DND-41 (cell line): ENCODE results near the gene ATP6V1B1.

Experiments
- CTCF ChIP-seq: IDR thresholded peaks from 2 replicates; pipeline ENCODE4 v1.5.1; 2012; ENCODE audit warnings: borderline replicate concordance, low read length, moderate library complexity, mild to moderate bottlenecking; ENCODE audit not compliant: poor library complexity, severe bottlenecking; ENCODE audit errors: extremely low read depth
- EZH2 ChIP-seq: IDR thresholded peaks from 3 replicates; pipeline ENCODE4 v1.6.1; 2012; ENCODE audit warnings: borderline replicate concordance, low read depth, mild to moderate bottlenecking, moderate library complexity, low read length, inconsistent platforms; ENCODE audit not compliant: severe bottlenecking

- TF ChIP-seq CTCF: no peak
- no peak for TF ChIP-seq EZH2
These were observed 40.5 kb upstream of the ATP6V1B1 start for GRCh38 chr2:70895249-70895648.
